GM18505 (cell line): ENCODE data around the gene MGAT5B.
A peak's percentile ranks its signal among the peaks of the same experiment; 100 is the strongest.

Experiments used
- ATAC-seq: cut with Tn5 transposase; IDR thresholded peaks from one replicate; pipeline ENCODE4 v1.9.1; 2021; ENCODE audit not compliant: unreplicated experiment
- POLR2A ChIP-seq: IDR thresholded peaks from 4 replicates; pipeline ENCODE4 v1.6.1; 2011; ENCODE audit warnings: borderline replicate concordance; ENCODE audit not compliant: insufficient read depth, insufficient read length; ENCODE audit errors: extremely low read depth

Gene MGAT5B, protein sequence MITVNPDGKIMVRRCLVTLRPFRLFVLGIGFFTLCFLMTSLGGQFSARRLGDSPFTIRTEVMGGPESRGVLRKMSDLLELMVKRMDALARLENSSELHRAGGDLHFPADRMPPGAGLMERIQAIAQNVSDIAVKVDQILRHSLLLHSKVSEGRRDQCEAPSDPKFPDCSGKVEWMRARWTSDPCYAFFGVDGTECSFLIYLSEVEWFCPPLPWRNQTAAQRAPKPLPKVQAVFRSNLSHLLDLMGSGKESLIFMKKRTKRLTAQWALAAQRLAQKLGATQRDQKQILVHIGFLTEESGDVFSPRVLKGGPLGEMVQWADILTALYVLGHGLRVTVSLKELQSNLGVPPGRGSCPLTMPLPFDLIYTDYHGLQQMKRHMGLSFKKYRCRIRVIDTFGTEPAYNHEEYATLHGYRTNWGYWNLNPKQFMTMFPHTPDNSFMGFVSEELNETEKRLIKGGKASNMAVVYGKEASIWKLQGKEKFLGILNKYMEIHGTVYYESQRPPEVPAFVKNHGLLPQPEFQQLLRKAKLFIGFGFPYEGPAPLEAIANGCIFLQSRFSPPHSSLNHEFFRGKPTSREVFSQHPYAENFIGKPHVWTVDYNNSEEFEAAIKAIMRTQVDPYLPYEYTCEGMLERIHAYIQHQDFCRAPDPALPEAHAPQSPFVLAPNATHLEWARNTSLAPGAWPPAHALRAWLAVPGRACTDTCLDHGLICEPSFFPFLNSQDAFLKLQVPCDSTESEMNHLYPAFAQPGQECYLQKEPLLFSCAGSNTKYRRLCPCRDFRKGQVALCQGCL

DNA sequence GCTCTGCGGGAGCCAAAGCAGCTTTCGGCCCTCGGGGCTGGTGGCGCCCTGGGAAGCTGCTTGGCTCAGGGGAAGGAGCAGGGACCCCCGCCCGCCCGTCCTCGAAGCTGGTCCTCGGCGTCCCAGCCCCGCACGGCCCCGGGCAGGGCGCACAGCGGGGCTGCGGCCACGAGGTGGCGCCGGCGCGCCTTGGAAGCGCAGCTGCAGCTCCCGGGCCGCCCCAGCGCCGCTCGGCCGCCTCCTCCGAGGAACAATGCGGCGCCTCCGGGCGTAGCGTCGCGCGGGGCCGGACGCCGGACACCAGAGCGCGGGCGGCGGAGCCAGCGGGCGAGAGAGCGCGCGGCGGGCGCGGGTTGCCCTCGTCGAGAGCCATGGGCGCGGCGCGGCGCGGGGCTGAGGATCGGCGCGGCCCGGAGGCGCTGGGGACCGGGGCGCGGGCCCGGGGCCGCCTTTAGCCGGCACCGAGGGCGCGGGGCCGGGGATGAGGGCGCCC lies at the start of gene MGAT5B:
Gene MGAT5B (plus strand): TSS at position 229 of the 493 bp plus-strand sequence. CDS start 626 bp downstream, outside the sequence.
- ATAC-seq, result peak; percentile 64
- TF ChIP-seq POLR2A, result no peak

GRCh38 chr17:76820039-76820438 lies 48.2 kb upstream of the MGAT5B start:
- TF ChIP-seq POLR2A, result no peak
- no peak for ATAC-seq

DNA sequence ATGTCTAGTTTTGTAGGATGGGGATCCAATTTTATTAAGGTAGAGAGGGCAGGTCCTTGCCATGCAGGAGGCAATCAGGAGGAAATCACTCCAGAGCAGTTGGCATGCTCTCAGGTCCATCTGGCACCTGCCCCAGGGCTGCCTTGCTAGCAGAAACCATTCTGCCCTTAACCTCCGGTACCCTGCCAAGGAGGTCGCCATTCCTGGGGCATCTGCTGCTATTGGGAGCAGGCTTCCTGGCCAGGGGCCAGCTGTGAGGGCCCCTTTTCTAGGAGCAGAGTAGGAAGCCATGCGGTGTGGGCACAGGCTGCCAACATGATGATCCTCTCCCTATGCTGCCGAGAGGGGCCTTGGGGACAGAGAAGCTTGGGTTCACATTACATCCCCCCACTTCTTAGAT lies 47.6 kb upstream of the MGAT5B start:
- ATAC-seq, result no peak
- TF ChIP-seq POLR2A, result no peak

GRCh38 chr17:76822184-76822778 lies 45.9 kb upstream of the MGAT5B start:
- no peak for ATAC-seq
- no peak for TF ChIP-seq POLR2A

- ATAC-seq, result no peak
- TF ChIP-seq POLR2A, result no peak
Observed at GRCh38 chr17:76824093-76824492, 44.1 kb upstream of the MGAT5B start.

GRCh38 chr17:76826330-76827068 lies 41.7 kb upstream of the MGAT5B start:
- ATAC-seq, result no peak
- TF ChIP-seq POLR2A, result no peak

DNA sequence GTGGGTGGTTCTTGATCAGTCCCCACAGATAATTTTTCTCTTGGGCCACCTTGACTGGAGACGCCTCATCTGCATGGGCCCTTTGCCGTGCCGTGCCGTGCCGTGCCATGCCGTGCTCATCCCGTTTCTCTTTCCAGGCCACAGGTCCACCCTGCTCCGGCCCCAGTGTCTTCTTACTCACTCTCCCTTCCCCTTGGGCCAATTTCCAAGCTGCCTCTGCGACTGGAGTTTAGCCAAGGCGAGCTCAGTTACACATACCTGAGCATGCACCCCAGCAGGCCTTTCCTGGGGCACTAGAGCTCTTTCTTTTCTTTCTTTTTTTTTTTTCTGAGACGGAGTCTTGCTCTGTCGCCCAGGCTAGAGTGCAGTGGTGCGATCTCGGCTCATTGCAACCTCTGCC lies 40.5 kb upstream of the MGAT5B start:
- no peak for ATAC-seq
- no peak for TF ChIP-seq POLR2A

DNA sequence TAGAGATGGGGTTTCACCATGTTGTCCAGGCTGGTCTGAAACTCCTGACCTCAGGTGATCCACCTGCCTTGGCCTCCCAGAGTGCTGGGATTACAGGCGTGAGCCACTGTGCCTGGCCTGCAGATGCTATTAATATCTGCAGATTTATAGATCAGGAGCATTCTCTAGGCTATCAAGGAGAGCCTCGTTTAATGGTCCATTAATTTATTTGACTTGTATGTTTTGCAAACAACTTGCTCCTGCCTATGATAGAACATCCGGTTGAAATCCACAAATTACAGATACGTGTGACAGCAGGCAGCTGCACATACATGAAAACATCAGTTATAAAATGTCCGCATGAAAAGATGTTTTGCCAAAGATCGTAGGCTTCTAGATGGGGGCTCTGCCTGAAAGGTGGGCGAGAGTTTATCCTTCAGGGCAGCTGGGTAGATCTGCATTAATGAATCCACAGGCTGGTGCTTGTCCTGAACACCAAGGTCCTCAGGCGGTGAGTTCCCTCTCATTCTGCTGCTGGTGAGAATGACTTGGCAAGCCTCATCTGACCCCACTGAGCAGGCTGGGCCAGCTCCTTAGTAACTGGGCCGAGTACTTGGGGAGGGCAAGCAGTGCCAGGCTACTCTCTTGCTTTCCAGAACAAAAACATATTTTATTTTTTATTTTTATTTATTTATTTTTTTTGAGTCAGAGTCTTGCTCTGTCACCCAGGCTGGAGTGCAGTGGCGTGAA lies 37.1 kb upstream of the MGAT5B start:
- ATAC-seq, result no peak
- no peak for TF ChIP-seq POLR2A

- ATAC-seq, result no peak
- no peak for TF ChIP-seq POLR2A
Observed at GRCh38 chr17:76833034-76833644, 35.1 kb upstream of the MGAT5B start.

DNA sequence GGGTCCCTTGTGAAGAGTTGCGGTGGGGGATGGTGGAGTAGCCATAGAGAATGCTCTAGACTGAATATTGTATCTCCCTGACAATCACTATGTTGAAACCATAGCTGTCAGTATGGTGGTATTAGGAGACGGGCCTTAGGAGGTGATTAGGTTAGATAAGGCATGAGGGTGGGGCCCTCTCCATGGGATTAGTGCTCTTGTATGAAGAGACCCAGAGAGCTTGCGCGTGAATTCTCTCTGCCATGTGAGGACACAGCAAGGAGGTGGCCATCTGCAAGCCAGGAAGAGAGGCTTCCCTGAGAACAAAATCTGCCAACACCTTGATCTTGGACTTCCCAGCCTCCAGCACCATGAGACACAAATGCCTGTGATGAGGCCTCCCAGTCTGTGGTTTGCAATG lies 34.5 kb upstream of the MGAT5B start:
- ATAC-seq, result no peak
- TF ChIP-seq POLR2A, result no peak

GRCh38 chr17:76834870-76835269 lies 33.3 kb upstream of the MGAT5B start:
- no peak for TF ChIP-seq POLR2A
- no peak for ATAC-seq

- no peak for TF ChIP-seq POLR2A
- no peak for ATAC-seq
Observed at GRCh38 chr17:76840443-76840767, 27.8 kb upstream of the MGAT5B start.
